ENCODE data around the gene CLDN7. TPM values are rescaled to one million over a fixed set of nuclear protein-coding genes. Genes with fewer than 3 reads are reported as not detected.

The CLDN7 gene
- total RNA-seq, 1 experiment from 2014 or later: 286 TPM

DNA sequence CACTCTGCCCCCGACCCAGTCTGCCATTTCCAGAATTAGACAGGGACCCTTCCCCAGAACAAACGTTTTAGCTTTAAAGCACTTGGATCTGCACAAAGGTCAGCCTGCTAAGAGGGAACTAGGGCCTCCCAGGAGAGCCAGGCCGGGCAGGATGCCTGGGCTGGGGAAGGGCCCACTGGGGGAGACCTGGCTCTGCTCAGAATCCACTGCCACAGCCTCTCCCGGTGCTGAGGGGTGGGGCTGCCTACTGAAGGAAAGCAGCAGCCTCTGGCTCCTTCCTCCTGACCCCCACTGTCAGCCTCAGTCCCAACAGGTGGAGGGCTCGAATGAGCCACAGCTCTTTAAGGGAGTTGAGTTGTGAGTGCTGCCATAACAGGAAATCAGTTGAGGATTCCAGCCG, 30.5 kb upstream of the CLDN7 start:
- H3K9me3 ChIP-seq (ENCODE audit: control insufficient read depth in 1 of 2, insufficient read depth in 1 of 2, low read depth in 1 of 2, low read length in 2 of 2): no peaks in the 10 kb centered on the region
- no peak overlapping the region for H3K9ac ChIP-seq (ENCODE audit: low read length)
- no peak for ATAC-seq
- H3K4me2 ChIP-seq (ENCODE audit: low read length): no peak overlapping the region
- RAD21 ChIA-PET (ENCODE audit: low non-redundant PET in 1 of 2, low total read pairs in 2 of 2, uncharacterized antibody in 2 of 2, unreplicated experiment in 2 of 2): no interaction called here
- no peak overlapping the region for H3K27ac ChIP-seq (ENCODE audit: low read depth, low read length)
- H3K9me2 ChIP-seq (ENCODE audit: insufficient read depth): no peaks in the 10 kb centered on the region
- no peaks in the 10 kb centered on the region for H4K20me1 ChIP-seq (ENCODE audit: insufficient read depth)
- no peak overlapping the region for H2AFZ ChIP-seq (ENCODE audit: low read depth, low read length, poor library complexity, severe bottlenecking)
- no peak for DNase-seq (ENCODE audit: low read depth, low spot score)
- CTCF ChIA-PET: no interaction called here
- BruUV-seq (replicated peaks): no TSS peak
- H3K4me3 ChIP-seq (replicated peaks in 1 of 2; ENCODE audit: low read depth in 1 of 2, low read length in 2 of 2): no peak overlapping the region
- TF ChIP-seq, protein P1, sequence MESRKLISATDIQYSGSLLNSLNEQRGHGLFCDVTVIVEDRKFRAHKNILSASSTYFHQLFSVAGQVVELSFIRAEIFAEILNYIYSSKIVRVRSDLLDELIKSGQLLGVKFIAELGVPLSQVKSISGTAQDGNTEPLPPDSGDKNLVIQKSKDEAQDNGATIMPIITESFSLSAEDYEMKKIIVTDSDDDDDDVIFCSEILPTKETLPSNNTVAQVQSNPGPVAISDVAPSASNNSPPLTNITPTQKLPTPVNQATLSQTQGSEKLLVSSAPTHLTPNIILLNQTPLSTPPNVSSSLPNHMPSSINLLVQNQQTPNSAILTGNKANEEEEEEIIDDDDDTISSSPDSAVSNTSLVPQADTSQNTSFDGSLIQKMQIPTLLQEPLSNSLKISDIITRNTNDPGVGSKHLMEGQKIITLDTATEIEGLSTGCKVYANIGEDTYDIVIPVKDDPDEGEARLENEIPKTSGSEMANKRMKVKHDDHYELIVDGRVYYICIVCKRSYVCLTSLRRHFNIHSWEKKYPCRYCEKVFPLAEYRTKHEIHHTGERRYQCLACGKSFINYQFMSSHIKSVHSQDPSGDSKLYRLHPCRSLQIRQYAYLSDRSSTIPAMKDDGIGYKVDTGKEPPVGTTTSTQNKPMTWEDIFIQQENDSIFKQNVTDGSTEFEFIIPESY (IDR thresholded peaks at IDR 0.05; ENCODE audit: extremely low read depth, insufficient replicate concordance, low read length): no peak
- no peak for TF ChIP-seq FOSL1 (IDR thresholded peaks at IDR 0.05; ENCODE audit: low read depth)
- TF ChIP-seq, protein P2, sequence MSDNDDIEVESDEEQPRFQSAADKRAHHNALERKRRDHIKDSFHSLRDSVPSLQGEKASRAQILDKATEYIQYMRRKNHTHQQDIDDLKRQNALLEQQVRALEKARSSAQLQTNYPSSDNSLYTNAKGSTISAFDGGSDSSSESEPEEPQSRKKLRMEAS (IDR thresholded peaks at IDR 0.05): no peak
- TF ChIP-seq, protein P3, sequence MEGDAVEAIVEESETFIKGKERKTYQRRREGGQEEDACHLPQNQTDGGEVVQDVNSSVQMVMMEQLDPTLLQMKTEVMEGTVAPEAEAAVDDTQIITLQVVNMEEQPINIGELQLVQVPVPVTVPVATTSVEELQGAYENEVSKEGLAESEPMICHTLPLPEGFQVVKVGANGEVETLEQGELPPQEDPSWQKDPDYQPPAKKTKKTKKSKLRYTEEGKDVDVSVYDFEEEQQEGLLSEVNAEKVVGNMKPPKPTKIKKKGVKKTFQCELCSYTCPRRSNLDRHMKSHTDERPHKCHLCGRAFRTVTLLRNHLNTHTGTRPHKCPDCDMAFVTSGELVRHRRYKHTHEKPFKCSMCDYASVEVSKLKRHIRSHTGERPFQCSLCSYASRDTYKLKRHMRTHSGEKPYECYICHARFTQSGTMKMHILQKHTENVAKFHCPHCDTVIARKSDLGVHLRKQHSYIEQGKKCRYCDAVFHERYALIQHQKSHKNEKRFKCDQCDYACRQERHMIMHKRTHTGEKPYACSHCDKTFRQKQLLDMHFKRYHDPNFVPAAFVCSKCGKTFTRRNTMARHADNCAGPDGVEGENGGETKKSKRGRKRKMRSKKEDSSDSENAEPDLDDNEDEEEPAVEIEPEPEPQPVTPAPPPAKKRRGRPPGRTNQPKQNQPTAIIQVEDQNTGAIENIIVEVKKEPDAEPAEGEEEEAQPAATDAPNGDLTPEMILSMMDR (IDR thresholded peaks at IDR 0.05 in 2 of 3, conservative IDR thresholded peaks at IDR 0.05 in 1 of 3; ENCODE audit: borderline replicate concordance in 1 of 3, insufficient read depth in 1 of 3, low read depth in 2 of 3, low read length in 2 of 3): no peak
- TF ChIP-seq ZFX (IDR thresholded peaks at IDR 0.05): no peak
- no peak for TF ChIP-seq CEBPB (IDR thresholded peaks at IDR 0.05; ENCODE audit: low read depth)
- TF ChIP-seq, protein P4, sequence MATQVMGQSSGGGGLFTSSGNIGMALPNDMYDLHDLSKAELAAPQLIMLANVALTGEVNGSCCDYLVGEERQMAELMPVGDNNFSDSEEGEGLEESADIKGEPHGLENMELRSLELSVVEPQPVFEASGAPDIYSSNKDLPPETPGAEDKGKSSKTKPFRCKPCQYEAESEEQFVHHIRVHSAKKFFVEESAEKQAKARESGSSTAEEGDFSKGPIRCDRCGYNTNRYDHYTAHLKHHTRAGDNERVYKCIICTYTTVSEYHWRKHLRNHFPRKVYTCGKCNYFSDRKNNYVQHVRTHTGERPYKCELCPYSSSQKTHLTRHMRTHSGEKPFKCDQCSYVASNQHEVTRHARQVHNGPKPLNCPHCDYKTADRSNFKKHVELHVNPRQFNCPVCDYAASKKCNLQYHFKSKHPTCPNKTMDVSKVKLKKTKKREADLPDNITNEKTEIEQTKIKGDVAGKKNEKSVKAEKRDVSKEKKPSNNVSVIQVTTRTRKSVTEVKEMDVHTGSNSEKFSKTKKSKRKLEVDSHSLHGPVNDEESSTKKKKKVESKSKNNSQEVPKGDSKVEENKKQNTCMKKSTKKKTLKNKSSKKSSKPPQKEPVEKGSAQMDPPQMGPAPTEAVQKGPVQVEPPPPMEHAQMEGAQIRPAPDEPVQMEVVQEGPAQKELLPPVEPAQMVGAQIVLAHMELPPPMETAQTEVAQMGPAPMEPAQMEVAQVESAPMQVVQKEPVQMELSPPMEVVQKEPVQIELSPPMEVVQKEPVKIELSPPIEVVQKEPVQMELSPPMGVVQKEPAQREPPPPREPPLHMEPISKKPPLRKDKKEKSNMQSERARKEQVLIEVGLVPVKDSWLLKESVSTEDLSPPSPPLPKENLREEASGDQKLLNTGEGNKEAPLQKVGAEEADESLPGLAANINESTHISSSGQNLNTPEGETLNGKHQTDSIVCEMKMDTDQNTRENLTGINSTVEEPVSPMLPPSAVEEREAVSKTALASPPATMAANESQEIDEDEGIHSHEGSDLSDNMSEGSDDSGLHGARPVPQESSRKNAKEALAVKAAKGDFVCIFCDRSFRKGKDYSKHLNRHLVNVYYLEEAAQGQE (IDR thresholded peaks at IDR 0.05; ENCODE audit: low read depth): no peak
- H3K27me3 ChIP-seq (ENCODE audit: insufficient read depth, low read length): no peaks in the 10 kb centered on the region
- H3K79me2 ChIP-seq (ENCODE audit: insufficient read depth, low read length): no peaks in the 10 kb centered on the region
- peaks cover 17 to 41% of the 10 kb centered on the region in 2 experiments; a peak in 3 of 4 replicates for H3K4me1 ChIP-seq (ENCODE audit: control insufficient read depth in 1 of 2, insufficient read depth in 2 of 2, low read length in 2 of 2)
- POLR2A ChIA-PET: no interaction called here
- intact Hi-C loops (cut with micrococcal nuclease): no loop called here
- H3K36me3 ChIP-seq (ENCODE audit: control insufficient read depth in 1 of 2, insufficient read depth in 2 of 2, low read length in 2 of 2): no peaks in the 10 kb centered on the region

Data from HCT116 (cell line).